Adrenal gland (tissue), 19 donors: ENCODE measurements around the gene MAP7D2. TPM values are rescaled to one million over a fixed set of nuclear protein-coding genes. Genes with fewer than 3 reads are reported as not detected.
"Not testable (repeated sequence)": the region's sequence is repeated elsewhere in the genome, so short reads cannot be mapped to it uniquely, and the experiment has no call there.

ENCODE experiments used
- DNase-seq, 7 donors: peaks; one replicate each; pipeline ENCODE4 v3.0.0-alpha.2; 2019 to 2020
- H3K27ac ChIP-seq, 5 donors: fragments of 200-600 bp; sonication (generic) in 4 of 5; 1 replicate in 3 of 5; 2 replicates in 2 of 5; pipeline versions ENCODE4 v1.5.1 to v1.8.0; 2016 to 2020; ENCODE audit warnings: mild to moderate bottlenecking in 1 of 5
- H3K27me3 ChIP-seq: fragments of 200-600 bp; 2 replicates; pipeline ENCODE4 v1.8.0; 2021
- H3K36me3 ChIP-seq, 2 donors: fragments of 200-600 bp; replicated peaks in 1 of 2; 1 replicate in 1 of 2; 2 replicates in 1 of 2; pipeline versions ENCODE4 v1.5.1 to v1.8.0; 2018 to 2022
- H3K4me1 ChIP-seq, 2 donors: fragments of 200-600 bp; replicated peaks in 1 of 2; 1 replicate in 1 of 2; 2 replicates in 1 of 2; pipeline versions ENCODE4 v1.5.1 to v1.8.0; 2018 to 2021
- H3K4me3 ChIP-seq, 4 donors: fragments of 200-600 bp; sonication (generic) in 3 of 4; one replicate each; pipeline ENCODE4 v1.5.1; 2016 to 2018
- H3K9me3 ChIP-seq, 3 donors: fragments of 200-600 bp; sonication (generic) in 1 of 3; replicated peaks in 1 of 3; 1 replicate in 2 of 3; 2 replicates in 1 of 3; pipeline versions ENCODE4 v1.5.1 to v1.8.0; 2016 to 2021
- POLR2A ChIP-seq, 2 donors: fragments of 450-650 bp; IDR thresholded peaks; one replicate each; pipeline ENCODE4 v1.6.1; 2017; ENCODE audit warnings: antibody characterized with exemption in 2 of 2, mild to moderate bottlenecking in 2 of 2, moderate library complexity in 1 of 2
- WGBS, 4 donors: extraction: QIAGEN DNeasy Blood & Tissue Kit in 2 of 4; methylation state at CpG; one replicate each; pipeline versions ENCODE4 v1.1.5 to v1.1.7; 2013 to 2017; 5-methylcytosine and 5-hydroxymethylcytosine counted together
- intact Hi-C, 2 donors: fragments of 100-400 bp; cut with DNase I; formaldehyde crosslinking; loops; one replicate each; pipeline versions ENCODE4 v1.14.1 to v1.15.0; 2022 to 2023
- long read RNA-seq, 10 donors: library from polyadenylated mRNA in 3 of 10; unstranded in 2 of 10; stranded (forward) in 1 of 10; transcript quantifications; one replicate each; pipeline ENCODE4 v2.0.0 and lab custom pipeline, GENCODE V29; 2021 to 2026
- polyA plus RNA-seq, 3 donors: library from polyadenylated mRNA; stranded (reverse); fragments of 200-250 nt in 2 of 3; fragments of 350-450 nt in 1 of 3; fragmentation: Illumina TruSeq in 1 of 3; extraction: RNeasy Lipid Tissue Mini Kit (QIAGEN cat#74804) in 1 of 3; gene quantifications; one replicate each; pipeline ENCODE4 v1.2.3, GENCODE V29; 2013 to 2014
- total RNA-seq, 9 donors: library from RNA; depleted of rRNA in 4 of 9; stranded (reverse); fragments of >200 nt in 4 of 9; fragments of 120-200 nt in 1 of 9; fragmentation: NEBNext Ultra II Directional in 1 of 9; extraction: Animal tissue kit (Norgen Biotek cat#: 25700) in 1 of 9; gene quantifications; one replicate each; pipeline versions ENCODE4 v1.1.0 to v1.2.4, GENCODE V29; 2013 to 2023
- TF ChIP-seq, protein P1 (sequence below), 6 experiments: fragments of 450-650 bp in 4 of 6; fragments of 200-600 bp in 2 of 6; sonication (generic) in 1 of 6; IDR thresholded peaks; 1 replicate in 5 of 6; 2 replicates in 1 of 6; pipeline versions ENCODE4 v1.5.1 to v1.8.0; 2016 to 2021; ENCODE audit warnings: antibody characterized with exemption in 6 of 6, mild to moderate bottlenecking in 2 of 6, moderate library complexity in 1 of 6
- donor health status: healthy with polysubstance abuse.
- donor health status: Bipolar disorder and iron deficiency.
- donor health status: DM: yes; HTN: yes; CAD: no.
- donor health status: DM: no; HTN: no; CAD: no.
- donor health status: DM: no; HTN: no; CAD: no.
- donor health status: DM: yes; HTN: yes; CAD: no.

MAP7D2 gene
- total RNA-seq, result 1 to 10 TPM in 3 of 9 donors, under 1 TPM in 6; 0.25 to 1.9 (median 0.69) TPM
- 1 to 10 TPM; 1.3 to 6.0 (median 4.4) TPM for polyA plus RNA-seq
- long read RNA-seq, donor 1, result 0 reads
- long read RNA-seq, donor 2, result 0 reads
- long read RNA-seq, donor 3, result 0 reads
- long read RNA-seq, donor 4, result 0 reads
- long read RNA-seq, donor 5, result 0 reads
- long read RNA-seq, donor 6, partial matches to known transcripts, result 3 of 5 reads
- long read RNA-seq, donor 6, other reads (novel, unspliced or antisense), result 2 of 5 reads
- long read RNA-seq, donor 7, result 0 reads
- long read RNA-seq, donor 8, result 0 reads
- long read RNA-seq, donor 9, result 0 reads
- long read RNA-seq, donor 10, result 0 reads

DNA sequence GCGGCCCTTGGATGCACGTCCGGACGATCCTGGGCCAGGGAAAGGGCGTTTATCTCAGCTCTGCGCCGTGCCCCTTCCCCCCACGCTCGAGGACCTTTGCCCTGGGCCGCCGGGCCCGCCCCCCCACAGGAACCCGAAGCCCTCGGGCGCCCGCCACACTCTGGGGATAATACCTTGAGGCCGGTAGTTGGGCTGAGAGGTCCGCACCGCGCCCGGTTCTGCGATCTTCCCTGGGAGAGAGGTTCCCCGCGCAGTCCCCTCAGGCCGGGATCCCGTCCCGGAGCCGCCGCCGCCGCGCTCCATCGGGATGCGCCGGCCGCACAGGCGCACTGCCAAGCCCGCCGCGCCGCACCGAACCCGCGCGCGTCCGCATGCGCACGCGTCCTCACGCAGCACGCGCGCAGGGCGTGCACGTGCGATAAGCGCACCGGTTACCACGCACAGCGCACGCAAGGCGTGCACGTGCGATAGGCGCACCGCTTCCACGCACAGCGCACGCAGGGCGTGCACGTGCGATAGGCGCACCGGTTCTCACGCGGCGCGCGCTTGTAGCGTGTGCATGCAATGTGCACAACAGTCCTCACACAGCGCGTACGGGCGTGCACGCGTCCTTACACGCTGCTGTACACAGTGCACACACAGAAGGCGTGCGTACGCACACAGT lies at the start of gene MAP7D2:
Gene MAP7D2, minus strand, starts transcription at position 331 of the 664 bp plus-strand sequence. Its CDS starts 28 bp downstream, at position 303.
- Histone ChIP-seq H3K27ac (no peak within 1 kb of the TSS), H3K4me3 (peak within 1 kb of the TSS in 1 of 4 donors; percentile 30), H3K36me3 (no peaks in the 10 kb centered on the region), H3K27me3 (peaks cover 22% of the 10 kb centered on the region), H3K4me1 (no peaks in the 10 kb centered on the region), H3K9me3 (no peaks in the 10 kb centered on the region)
- TF ChIP-seq, protein P1, sequence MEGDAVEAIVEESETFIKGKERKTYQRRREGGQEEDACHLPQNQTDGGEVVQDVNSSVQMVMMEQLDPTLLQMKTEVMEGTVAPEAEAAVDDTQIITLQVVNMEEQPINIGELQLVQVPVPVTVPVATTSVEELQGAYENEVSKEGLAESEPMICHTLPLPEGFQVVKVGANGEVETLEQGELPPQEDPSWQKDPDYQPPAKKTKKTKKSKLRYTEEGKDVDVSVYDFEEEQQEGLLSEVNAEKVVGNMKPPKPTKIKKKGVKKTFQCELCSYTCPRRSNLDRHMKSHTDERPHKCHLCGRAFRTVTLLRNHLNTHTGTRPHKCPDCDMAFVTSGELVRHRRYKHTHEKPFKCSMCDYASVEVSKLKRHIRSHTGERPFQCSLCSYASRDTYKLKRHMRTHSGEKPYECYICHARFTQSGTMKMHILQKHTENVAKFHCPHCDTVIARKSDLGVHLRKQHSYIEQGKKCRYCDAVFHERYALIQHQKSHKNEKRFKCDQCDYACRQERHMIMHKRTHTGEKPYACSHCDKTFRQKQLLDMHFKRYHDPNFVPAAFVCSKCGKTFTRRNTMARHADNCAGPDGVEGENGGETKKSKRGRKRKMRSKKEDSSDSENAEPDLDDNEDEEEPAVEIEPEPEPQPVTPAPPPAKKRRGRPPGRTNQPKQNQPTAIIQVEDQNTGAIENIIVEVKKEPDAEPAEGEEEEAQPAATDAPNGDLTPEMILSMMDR (IDR thresholded peaks at IDR 0.05), result no peak
- TF ChIP-seq POLR2A (IDR thresholded peaks at IDR 0.05), result no peak
- WGBS, 4 donors, result 15 to 80% (median 37%) methylated on average over 11 to 91 of the region's 91 CpGs
- DNase-seq, result no peak
- intact Hi-C loops, result loop anchor here in 1 of 2 donors (10.0 kb wide), 1 partner anchor 212 kb away; no protein-coding TSS in a partner anchor

DNA sequence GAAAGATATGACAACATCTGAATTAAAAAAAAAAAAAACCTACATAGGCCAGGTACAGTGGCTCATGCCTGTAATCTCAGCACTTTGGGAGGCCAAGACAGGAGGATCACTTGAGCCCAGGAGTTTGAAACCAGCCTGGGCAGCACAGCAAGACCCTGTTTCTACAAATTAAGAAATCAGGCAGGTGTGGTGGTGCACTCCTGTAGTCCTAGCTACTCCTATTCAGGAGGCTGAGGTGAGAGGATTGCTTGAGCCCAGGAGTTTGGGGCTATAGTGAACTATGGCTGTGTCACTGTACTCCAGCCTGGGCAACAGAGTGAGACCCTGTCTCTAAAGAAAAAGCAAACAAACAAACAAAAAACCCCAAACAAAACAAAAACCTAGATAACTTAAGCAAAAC lies 45.8 kb upstream of the MAP7D2 start:
- H3K36me3 ChIP-seq, H3K4me3 ChIP-seq, H3K4me1 ChIP-seq, H3K9me3 ChIP-seq, H3K27ac ChIP-seq, DNase-seq, H3K27me3 ChIP-seq, intact Hi-C loops: not testable (repeated sequence)

DNA sequence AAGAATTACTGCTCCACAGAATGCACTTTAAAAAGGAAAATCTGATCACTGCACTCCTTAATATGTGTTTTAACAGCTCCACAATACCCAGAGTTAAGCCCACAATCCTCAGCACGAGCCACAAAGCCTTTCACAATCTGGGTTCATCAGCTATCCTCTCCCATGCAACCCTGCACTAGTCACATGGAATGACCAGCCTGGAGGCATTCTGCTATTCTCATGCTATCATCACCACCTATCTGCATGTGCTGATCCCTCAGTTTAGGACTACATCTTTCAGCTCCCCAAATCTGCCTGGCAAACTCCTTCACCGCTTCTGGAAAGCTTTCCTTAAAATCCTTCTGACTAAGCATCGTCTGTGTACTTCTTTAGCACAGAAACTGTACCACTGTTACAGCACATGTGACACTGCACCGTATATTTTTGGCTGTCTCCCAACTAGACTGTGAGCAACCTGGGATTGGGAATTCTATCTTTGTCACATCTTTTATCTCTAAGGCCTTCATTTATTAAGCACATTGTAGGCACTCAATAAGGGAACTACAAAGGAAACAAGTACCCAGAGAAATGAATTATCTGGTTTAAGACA lies 43.2 kb upstream of the MAP7D2 start:
- intact Hi-C loops, result no loop called here
- TF ChIP-seq, protein P1 (IDR thresholded peaks at IDR 0.05), result no peak
- no peak for TF ChIP-seq POLR2A (IDR thresholded peaks at IDR 0.05)
- peaks cover 7% of the 10 kb centered on the region for H3K27me3 ChIP-seq
- H3K9me3 ChIP-seq, result no peaks in the 10 kb centered on the region
- H3K36me3 ChIP-seq, result peaks cover 0 to 20% of the 10 kb centered on the region in 2 donors
- DNase-seq, result no peak
- H3K4me3 ChIP-seq, result no peak overlapping the region
- no peaks in the 10 kb centered on the region for H3K4me1 ChIP-seq
- WGBS, 4 donors, result 72 to 88% (median 78%) methylated on average over 4 of the region's 4 CpGs
- no peak overlapping the region for H3K27ac ChIP-seq

DNA sequence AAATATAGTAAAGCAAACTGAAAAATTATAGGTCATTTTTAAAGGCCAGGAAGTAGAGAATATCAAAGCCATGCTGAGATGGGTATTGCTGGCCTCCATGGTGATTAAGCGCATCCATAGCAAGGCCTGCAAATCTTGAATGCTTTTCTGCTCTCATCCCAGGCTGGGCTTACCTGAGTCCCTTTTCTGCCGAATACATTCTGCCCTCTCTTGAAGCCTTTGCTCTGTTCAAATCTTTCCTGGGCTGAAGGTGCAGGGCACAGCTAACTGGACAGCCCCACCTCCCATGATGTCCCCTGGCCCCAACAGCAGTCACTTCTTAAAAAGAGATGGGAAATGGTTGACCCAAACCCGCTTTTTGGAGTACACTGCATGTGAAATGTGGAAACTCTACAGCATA lies 35.0 kb upstream of the MAP7D2 start:
- Histone ChIP-seq H3K4me1 (no peaks in the 10 kb centered on the region), H3K9me3 (no peaks in the 10 kb centered on the region), H3K4me3 (no peak overlapping the region), H3K27me3 (peaks cover 7% of the 10 kb centered on the region), H3K27ac (no peak overlapping the region), H3K36me3 (peaks cover 0 to 21% of the 10 kb centered on the region in 2 donors)
- intact Hi-C loops, result no loop called here
- 93 to 97% (median 95%) methylated on average over 3 of the region's 3 CpGs for WGBS, 4 donors
- DNase-seq, result no peak
- TF ChIP-seq POLR2A (IDR thresholded peaks at IDR 0.05), result no peak
- TF ChIP-seq, protein P1 (IDR thresholded peaks at IDR 0.05), result no peak
